Measurements from ENCODE around the gene RNF138.
"Not testable (repeated sequence)": the region's sequence is repeated elsewhere in the genome, so short reads cannot be mapped to it uniquely, and the experiment has no call there.

Gene RNF138

DNA sequence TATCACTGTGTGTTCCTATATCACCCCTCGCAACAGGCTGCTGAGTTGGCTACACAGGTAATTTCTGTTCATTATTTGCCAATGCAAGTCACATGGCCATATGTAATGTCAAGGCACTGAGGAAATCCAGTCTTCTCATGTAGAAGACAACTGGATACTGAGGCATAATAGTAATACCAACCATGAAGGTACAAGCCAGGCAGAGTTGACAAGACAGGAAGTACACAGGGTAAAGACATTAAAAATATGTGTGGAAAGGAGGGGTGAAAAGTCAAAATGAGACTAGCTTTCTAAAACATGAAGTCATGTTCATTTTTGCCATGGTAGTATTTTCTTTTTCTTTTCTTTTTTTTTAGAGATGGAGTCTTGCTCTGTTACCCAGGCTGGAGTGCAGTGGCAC is 17.5 kb upstream of the RNF138 start:
- H3K9ac ChIP-seq (ENCODE audit: low read depth in 1 of 2, low read length in 2 of 2), result no peak overlapping the region
- H3K36me3 ChIP-seq (ENCODE audit: control insufficient read depth in 1 of 2, insufficient read depth in 2 of 2, low read length in 2 of 2), result peaks cover 2 to 15% of the 10 kb centered on the region in 2 donors
- H3K9me3 ChIP-seq (ENCODE audit: control insufficient read depth in 1 of 2, low read length in 2 of 2), result no peaks in the 10 kb centered on the region
- H3K4me1 ChIP-seq (ENCODE audit: control insufficient read depth in 1 of 2, insufficient read depth in 2 of 2, low read length in 2 of 2), result no peaks in the 10 kb centered on the region
- no peak overlapping the region for H3K27ac ChIP-seq (ENCODE audit: low read depth, low read length)
- no peak overlapping the region for H3K4me3 ChIP-seq (ENCODE audit: low read depth in 1 of 2, low read length in 2 of 2)
- no peaks in the 10 kb centered on the region for H3K27me3 ChIP-seq (ENCODE audit: control insufficient read depth in 1 of 2, insufficient read depth in 2 of 2, low read length in 2 of 2)

DNA sequence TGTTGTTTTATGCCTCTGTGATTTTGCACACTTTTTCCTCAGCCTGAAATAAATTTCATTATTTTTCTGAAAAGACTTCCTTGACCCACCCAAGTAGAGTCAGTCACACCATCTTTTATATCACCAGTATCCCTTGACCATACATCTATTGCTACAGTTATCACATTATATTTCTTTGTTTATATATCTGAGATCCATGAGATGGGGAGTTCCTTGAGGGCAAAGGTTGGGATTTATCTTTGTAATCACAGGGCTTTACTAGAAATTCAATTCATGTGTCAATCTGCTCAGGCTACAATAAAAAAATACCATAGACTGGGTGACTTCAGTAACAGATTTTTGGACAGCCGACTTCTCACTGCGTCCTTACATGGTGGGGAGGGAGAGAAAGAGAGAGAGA is 12.8 kb upstream of the RNF138 start:
- Histone ChIP-seq H3K9me3 (ENCODE audit: control insufficient read depth in 1 of 2, low read length in 2 of 2) (no peaks in the 10 kb centered on the region), H3K27ac (ENCODE audit: low read depth, low read length) (no peak overlapping the region), H3K36me3 (ENCODE audit: control insufficient read depth in 1 of 2, insufficient read depth in 2 of 2, low read length in 2 of 2) (peaks cover 2 to 5% of the 10 kb centered on the region in 2 donors), H3K4me3 (ENCODE audit: low read depth in 1 of 2, low read length in 2 of 2) (no peak overlapping the region), H3K27me3 (ENCODE audit: control insufficient read depth in 1 of 2, insufficient read depth in 2 of 2, low read length in 2 of 2) (no peaks in the 10 kb centered on the region), H3K4me1 (ENCODE audit: control insufficient read depth in 1 of 2, insufficient read depth in 2 of 2, low read length in 2 of 2) (no peaks in the 10 kb centered on the region), H3K9ac (ENCODE audit: low read depth in 1 of 2, low read length in 2 of 2) (no peak overlapping the region)

DNA sequence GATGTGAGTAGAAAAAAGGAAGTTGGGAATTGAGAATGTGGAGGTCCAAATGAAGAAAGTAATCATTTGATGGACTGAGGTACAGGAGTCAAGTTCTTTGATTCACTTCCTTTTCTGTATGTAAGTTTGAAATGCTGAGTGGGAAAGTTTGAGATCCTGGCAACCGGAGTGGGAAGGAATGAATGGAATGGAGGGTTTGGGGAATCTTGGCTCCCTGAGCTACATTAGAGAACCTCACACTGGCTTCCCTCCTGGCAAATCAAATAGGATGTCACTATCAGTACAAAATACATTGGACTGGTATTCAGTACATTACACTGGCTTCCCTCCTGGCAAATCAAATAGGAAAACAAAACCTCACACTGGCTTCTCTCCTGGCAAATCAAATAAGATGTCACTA is 9.8 kb upstream of the RNF138 start:
- Histone ChIP-seq H3K9ac (ENCODE audit: low read depth in 1 of 2, low read length in 2 of 2) (no peak overlapping the region), H3K27ac (ENCODE audit: low read depth, low read length) (no peak overlapping the region), H3K4me3 (ENCODE audit: low read depth in 1 of 2, low read length in 2 of 2) (no peak overlapping the region), H3K27me3 (ENCODE audit: control insufficient read depth in 1 of 2, insufficient read depth in 2 of 2, low read length in 2 of 2) (no peaks in the 10 kb centered on the region), H3K9me3 (ENCODE audit: control insufficient read depth in 1 of 2, low read length in 2 of 2) (no peaks in the 10 kb centered on the region), H3K4me1 (ENCODE audit: control insufficient read depth in 1 of 2, insufficient read depth in 2 of 2, low read length in 2 of 2) (peaks cover 17 to 19% of the 10 kb centered on the region in 2 donors), H3K36me3 (ENCODE audit: control insufficient read depth in 1 of 2, insufficient read depth in 2 of 2, low read length in 2 of 2) (no peaks in the 10 kb centered on the region)

DNA sequence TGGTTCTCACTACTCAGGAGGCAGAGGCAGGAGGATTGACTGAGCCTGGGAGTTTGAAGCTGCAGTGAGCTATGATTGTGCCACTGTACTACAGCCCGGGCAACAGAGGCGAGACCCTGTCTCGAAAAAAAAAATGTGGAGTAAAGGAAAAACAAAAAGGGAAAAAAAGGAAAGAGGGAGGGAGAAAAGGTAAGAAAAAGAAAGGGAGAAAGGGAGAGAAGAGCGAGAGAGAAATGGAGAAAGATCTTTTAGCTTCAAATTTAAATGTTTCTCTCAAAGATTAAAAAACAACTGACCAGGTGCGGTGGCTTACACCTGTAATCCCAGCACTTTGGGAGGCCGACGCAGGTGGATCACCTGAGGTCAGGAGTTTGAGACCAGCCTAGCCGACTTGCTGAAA is 7.9 kb upstream of the RNF138 start:
- Histone ChIP-seq H3K4me1 (ENCODE audit: control insufficient read depth in 1 of 2, insufficient read depth in 2 of 2, low read length in 2 of 2) (peaks cover 17 to 19% of the 10 kb centered on the region in 2 donors), H3K27me3 (ENCODE audit: control insufficient read depth in 1 of 2, insufficient read depth in 2 of 2, low read length in 2 of 2) (no peaks in the 10 kb centered on the region), H3K27ac (ENCODE audit: low read depth, low read length) (no peak overlapping the region), H3K9me3 (ENCODE audit: control insufficient read depth in 1 of 2, low read length in 2 of 2) (no peaks in the 10 kb centered on the region), H3K9ac (ENCODE audit: low read depth in 1 of 2, low read length in 2 of 2) (no peak overlapping the region), H3K36me3 (ENCODE audit: control insufficient read depth in 1 of 2, insufficient read depth in 2 of 2, low read length in 2 of 2) (no peaks in the 10 kb centered on the region), H3K4me3 (ENCODE audit: low read depth in 1 of 2, low read length in 2 of 2) (no peak overlapping the region)

DNA sequence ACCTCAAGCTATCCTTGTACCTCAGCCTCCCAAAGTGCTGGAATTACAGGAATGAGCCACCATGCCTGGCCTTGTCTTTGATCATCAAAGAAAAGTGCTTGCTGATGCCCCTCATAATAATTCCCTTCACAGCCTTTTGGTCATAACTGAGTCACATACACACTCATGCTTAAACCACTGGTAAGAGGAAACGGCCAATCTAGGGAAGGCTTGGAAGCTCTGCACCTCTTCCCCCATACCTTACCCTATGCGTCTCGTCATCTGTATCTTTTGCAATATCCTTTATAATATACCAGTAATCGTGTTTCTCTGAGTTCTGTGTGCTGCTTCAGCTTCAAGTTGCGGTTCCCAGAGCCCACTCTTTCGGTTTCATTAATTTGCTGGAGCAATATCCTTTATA is 4.8 kb upstream of the RNF138 start:
- Histone ChIP-seq H3K4me3 (ENCODE audit: low read depth in 1 of 2, low read length in 2 of 2) (no peak overlapping the region), H3K9me3 (ENCODE audit: control insufficient read depth in 1 of 2, low read length in 2 of 2) (no peaks in the 10 kb centered on the region), H3K27ac (ENCODE audit: low read depth, low read length) (no peak overlapping the region), H3K9ac (ENCODE audit: low read depth in 1 of 2, low read length in 2 of 2) (no peak overlapping the region), H3K27me3 (ENCODE audit: control insufficient read depth in 1 of 2, insufficient read depth in 2 of 2, low read length in 2 of 2) (no peaks in the 10 kb centered on the region), H3K36me3 (ENCODE audit: control insufficient read depth in 1 of 2, insufficient read depth in 2 of 2, low read length in 2 of 2) (no peaks in the 10 kb centered on the region), H3K4me1 (ENCODE audit: control insufficient read depth in 1 of 2, insufficient read depth in 2 of 2, low read length in 2 of 2) (peaks cover 17 to 26% of the 10 kb centered on the region in 2 donors)

DNA sequence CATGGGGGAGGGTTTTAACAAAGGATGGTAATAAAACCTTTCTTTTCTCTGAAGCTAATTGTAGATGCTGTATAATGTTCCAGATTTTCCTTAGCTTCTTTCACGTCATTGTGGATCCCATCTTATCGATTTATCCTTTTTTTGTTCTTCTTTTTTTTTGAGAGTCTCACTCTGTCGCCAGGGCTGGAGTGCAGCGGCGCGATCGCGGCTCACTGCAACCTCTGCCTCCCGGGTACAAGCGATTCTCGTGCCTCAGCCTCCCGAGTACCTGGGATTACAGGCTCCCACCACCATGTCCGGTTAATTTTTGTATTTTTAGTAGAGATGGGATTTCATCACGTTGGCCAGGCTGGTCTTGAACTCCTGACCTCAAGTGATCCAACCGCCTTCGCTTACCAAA is 843 bp upstream of the RNF138 start:
- H3K27me3 ChIP-seq (ENCODE audit: control insufficient read depth in 1 of 2, insufficient read depth in 2 of 2, low read length in 2 of 2); H3K9ac ChIP-seq (ENCODE audit: low read depth in 1 of 2, low read length in 2 of 2); H3K36me3 ChIP-seq (ENCODE audit: control insufficient read depth in 1 of 2, insufficient read depth in 2 of 2, low read length in 2 of 2); H3K9me3 ChIP-seq (ENCODE audit: control insufficient read depth in 1 of 2, low read length in 2 of 2); H3K27ac ChIP-seq (ENCODE audit: low read depth, low read length); H3K4me3 ChIP-seq (ENCODE audit: low read depth in 1 of 2, low read length in 2 of 2): not testable (repeated sequence)
- H3K4me1 ChIP-seq (ENCODE audit: control insufficient read depth in 1 of 2, insufficient read depth in 2 of 2, low read length in 2 of 2), result peaks cover 21 to 26% of the 10 kb centered on the region in 2 donors

DNA sequence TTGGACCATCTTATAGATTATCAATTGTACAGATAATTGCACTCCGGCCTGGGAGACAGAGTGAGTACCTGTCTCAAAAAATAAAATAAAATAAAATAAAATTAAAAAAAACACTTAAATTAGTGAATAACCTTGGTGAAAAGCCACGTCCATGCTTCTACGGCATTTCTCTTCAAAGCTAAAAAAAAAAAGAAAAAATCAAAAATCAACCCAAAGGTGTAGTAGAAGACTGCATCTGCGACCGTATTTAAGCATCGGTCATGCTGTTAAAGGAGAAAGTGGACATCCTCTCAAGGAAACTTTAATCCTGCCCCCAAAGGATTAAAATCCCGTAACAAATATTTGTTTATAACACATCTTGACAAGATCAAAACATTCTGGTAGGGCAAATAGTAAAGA is 350 bp upstream of the RNF138 start:
- Histone ChIP-seq H3K27ac (ENCODE audit: low read depth, low read length) (peak overlapping the region; percentile 100), H3K9ac (ENCODE audit: low read depth in 1 of 2, low read length in 2 of 2) (peak overlapping the region; percentile 73 to 87), H3K9me3 (ENCODE audit: control insufficient read depth in 1 of 2, low read length in 2 of 2) (no peaks in the 10 kb centered on the region), H3K36me3 (ENCODE audit: control insufficient read depth in 1 of 2, insufficient read depth in 2 of 2, low read length in 2 of 2) (no peaks in the 10 kb centered on the region), H3K27me3 (ENCODE audit: control insufficient read depth in 1 of 2, insufficient read depth in 2 of 2, low read length in 2 of 2) (no peaks in the 10 kb centered on the region), H3K4me1 (ENCODE audit: control insufficient read depth in 1 of 2, insufficient read depth in 2 of 2, low read length in 2 of 2) (peaks cover 22 to 26% of the 10 kb centered on the region in 2 donors), H3K4me3 (ENCODE audit: low read depth in 1 of 2, low read length in 2 of 2) (peak overlapping the region; percentile 68 to 69)

DNA sequence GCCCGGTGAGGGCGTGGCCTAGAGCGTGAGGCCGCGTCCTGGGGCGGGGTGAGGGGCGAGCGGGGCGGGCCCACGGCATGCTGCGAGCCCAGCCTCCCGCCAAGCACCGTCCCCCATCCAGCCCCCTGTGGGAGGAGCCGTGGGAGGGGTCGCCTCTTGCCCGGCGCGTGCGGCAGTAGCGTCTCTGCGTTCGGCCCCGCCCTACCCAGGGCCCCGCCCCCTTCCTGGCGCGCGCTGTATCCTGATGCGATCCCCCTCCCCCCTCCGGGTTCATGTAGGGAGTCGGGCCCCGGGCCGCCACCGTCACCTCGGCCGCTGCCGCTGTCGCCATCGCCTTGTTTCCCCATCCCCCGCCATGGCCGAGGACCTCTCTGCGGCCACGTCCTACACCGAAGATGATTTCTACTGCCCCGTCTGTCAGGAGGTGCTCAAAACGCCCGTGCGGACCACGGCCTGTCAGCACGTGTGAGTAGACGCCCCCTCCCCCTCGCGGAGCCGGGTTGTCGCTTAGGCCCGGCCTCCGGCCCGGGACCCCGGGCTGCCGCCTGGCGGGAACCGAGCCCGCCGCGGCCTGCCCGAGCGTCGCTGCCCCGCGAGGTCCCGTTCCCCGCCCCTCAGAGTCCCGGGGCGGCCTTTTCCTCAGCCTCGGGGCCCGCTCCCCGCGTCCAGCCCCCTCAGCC is 888 bp downstream of the RNF138 start:
- H3K4me1 ChIP-seq (ENCODE audit: control insufficient read depth in 1 of 2, insufficient read depth in 2 of 2, low read length in 2 of 2), result peaks cover 26 to 34% of the 10 kb centered on the region in 2 donors
- H3K4me3 ChIP-seq (ENCODE audit: low read depth in 1 of 2, low read length in 2 of 2), result peak overlapping the region; percentile 68 to 92
- peak overlapping the region; percentile 87 to 91 for H3K9ac ChIP-seq (ENCODE audit: low read depth in 1 of 2, low read length in 2 of 2)
- H3K27me3 ChIP-seq (ENCODE audit: control insufficient read depth in 1 of 2, insufficient read depth in 2 of 2, low read length in 2 of 2), result no peaks in the 10 kb centered on the region
- peak overlapping the region; percentile 100 for H3K27ac ChIP-seq (ENCODE audit: low read depth, low read length)
- no peaks in the 10 kb centered on the region for H3K9me3 ChIP-seq (ENCODE audit: control insufficient read depth in 1 of 2, low read length in 2 of 2)
- H3K36me3 ChIP-seq (ENCODE audit: control insufficient read depth in 1 of 2, insufficient read depth in 2 of 2, low read length in 2 of 2), result no peaks in the 10 kb centered on the region

DNA sequence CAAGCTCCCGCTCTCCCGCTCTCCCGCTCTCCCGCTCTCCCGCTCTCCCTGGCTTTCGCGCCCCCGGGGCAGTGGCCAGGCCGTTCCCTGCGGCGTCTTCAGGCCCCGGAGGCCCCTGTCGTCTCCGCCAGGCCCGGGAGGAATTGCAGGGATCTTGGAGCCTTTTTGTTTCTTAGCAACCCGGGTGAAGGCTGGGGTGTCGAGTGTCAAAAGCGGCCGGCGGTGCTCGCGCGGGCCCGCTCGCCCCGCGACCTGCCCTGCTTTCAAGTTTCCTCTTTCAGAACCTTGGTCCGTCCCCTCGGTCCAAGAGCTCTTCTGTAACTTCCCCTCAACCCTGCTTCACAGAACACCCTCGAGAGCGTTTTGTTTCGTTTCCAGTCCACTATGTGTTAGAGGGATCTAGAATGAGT is 1.4 kb downstream of the RNF138 start:
- Histone ChIP-seq H3K4me3 (ENCODE audit: low read depth in 1 of 2, low read length in 2 of 2) (peak overlapping the region; percentile 66 to 92), H3K4me1 (ENCODE audit: control insufficient read depth in 1 of 2, insufficient read depth in 2 of 2, low read length in 2 of 2) (peaks cover 26 to 34% of the 10 kb centered on the region in 2 donors), H3K36me3 (ENCODE audit: control insufficient read depth in 1 of 2, insufficient read depth in 2 of 2, low read length in 2 of 2) (no peaks in the 10 kb centered on the region)

DNA sequence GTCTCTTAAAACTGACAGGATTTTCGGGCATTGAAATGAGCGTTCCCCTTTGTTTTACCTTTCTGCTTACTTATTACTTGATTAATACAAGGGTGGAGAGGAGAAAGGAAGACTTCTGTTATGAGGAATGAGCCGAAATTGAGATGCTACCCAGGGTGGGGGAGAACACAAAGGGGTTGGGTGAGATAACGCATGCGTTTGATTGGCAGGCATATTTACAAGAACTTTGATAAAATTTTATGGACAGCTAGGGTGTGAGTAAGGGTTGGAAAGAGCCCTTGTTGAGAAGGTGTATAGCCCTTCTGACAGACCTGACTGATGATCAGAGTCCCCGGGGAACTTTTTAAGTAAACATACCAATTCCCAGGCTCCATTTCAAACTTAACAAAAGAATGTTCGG is 1.8 kb downstream of the RNF138 start:
- peak overlapping the region; percentile 58 to 91 for H3K9ac ChIP-seq (ENCODE audit: low read depth in 1 of 2, low read length in 2 of 2)
- no peaks in the 10 kb centered on the region for H3K9me3 ChIP-seq (ENCODE audit: control insufficient read depth in 1 of 2, low read length in 2 of 2)
- no peaks in the 10 kb centered on the region for H3K27me3 ChIP-seq (ENCODE audit: control insufficient read depth in 1 of 2, insufficient read depth in 2 of 2, low read length in 2 of 2)
- peak overlapping the region; percentile 66 to 92 for H3K4me3 ChIP-seq (ENCODE audit: low read depth in 1 of 2, low read length in 2 of 2)
- peaks cover 26 to 34% of the 10 kb centered on the region in 2 donors for H3K4me1 ChIP-seq (ENCODE audit: control insufficient read depth in 1 of 2, insufficient read depth in 2 of 2, low read length in 2 of 2)
- H3K36me3 ChIP-seq (ENCODE audit: control insufficient read depth in 1 of 2, insufficient read depth in 2 of 2, low read length in 2 of 2), result no peaks in the 10 kb centered on the region
- H3K27ac ChIP-seq (ENCODE audit: low read depth, low read length), result peak overlapping the region; percentile 95

More for the DNA sequence above, 1.4 kb downstream of the RNF138 start:
- Histone ChIP-seq H3K9ac (ENCODE audit: low read depth in 1 of 2, low read length in 2 of 2) (peak overlapping the region; percentile 58 to 91), H3K9me3 (ENCODE audit: control insufficient read depth in 1 of 2, low read length in 2 of 2) (no peaks in the 10 kb centered on the region), H3K27me3 (ENCODE audit: control insufficient read depth in 1 of 2, insufficient read depth in 2 of 2, low read length in 2 of 2) (no peaks in the 10 kb centered on the region), H3K27ac (ENCODE audit: low read depth, low read length) (peak overlapping the region; percentile 95)

All from duodenal mucosa (tissue), 2 donors.